SU-DHL-6 (cell line): ENCODE data around the gene PAQR4.

ENCODE experiments used
- EZH2phosphoT487 ChIP-seq: fragments of 200-600 bp; sonication (generic), shearing (Covaris generic); conservative IDR thresholded peaks from 2 replicates; pipeline ENCODE4 v1.6.1; 2018; ENCODE audit warnings: mild to moderate bottlenecking, antibody characterized with exemption, low read length, moderate library complexity, mixed read lengths
- TF ChIP-seq, protein P1 (sequence below): fragments of 200-600 bp; sonication (generic); IDR thresholded peaks from one replicate; pipeline ENCODE4 v1.5.1; 2017; ENCODE audit warnings: antibody characterized with exemption, mild to moderate bottlenecking, low read length, moderate library complexity; ENCODE audit not compliant: insufficient read depth, poor library complexity, severe bottlenecking

DNA sequence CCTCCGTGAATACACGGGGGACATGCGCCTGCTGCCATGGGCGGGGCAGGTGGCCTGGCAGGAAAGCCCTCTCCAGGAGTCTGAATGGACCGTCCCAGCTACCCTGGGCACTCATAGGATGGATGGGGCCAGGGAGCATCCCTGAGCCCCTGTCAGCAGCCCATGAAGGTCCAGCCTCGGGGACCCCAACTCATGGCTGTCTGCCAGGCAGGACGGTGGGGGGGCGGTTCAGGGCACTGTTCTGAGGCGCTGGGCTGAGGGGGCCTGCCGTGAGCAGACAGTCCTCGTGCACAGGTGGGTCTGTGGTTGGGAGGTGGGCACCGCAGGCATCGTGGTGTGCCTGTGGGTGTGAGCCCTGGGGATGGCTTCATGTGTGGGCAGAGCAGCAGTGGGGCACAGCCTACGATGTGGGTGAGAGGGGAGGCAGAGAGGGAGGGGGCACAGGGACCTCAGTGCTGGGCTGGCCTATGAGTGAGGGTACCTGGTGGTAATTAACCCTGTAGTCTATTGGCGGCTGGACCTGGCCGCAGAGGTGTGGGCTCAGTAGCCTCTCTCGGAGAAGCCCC, 17.6 kb downstream of the PAQR4 start:
- TF ChIP-seq, protein P1, sequence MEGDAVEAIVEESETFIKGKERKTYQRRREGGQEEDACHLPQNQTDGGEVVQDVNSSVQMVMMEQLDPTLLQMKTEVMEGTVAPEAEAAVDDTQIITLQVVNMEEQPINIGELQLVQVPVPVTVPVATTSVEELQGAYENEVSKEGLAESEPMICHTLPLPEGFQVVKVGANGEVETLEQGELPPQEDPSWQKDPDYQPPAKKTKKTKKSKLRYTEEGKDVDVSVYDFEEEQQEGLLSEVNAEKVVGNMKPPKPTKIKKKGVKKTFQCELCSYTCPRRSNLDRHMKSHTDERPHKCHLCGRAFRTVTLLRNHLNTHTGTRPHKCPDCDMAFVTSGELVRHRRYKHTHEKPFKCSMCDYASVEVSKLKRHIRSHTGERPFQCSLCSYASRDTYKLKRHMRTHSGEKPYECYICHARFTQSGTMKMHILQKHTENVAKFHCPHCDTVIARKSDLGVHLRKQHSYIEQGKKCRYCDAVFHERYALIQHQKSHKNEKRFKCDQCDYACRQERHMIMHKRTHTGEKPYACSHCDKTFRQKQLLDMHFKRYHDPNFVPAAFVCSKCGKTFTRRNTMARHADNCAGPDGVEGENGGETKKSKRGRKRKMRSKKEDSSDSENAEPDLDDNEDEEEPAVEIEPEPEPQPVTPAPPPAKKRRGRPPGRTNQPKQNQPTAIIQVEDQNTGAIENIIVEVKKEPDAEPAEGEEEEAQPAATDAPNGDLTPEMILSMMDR, result no peak
- TF ChIP-seq EZH2phosphoT487, result no peak
